Activated T-cell treated with anti-CD3 and anti-CD28 coated beads, Interleukin-2, amount 50 U/mL, for 4 hours (primary cell): ENCODE results near the gene KCNS1. TPM values are rescaled to one million over a fixed set of nuclear protein-coding genes. Genes with fewer than 3 reads are reported as not detected.

Experiments used
- ATAC-seq, 2 donors: fragments of 200-7000 bp; cut with Tn5 transposase; one replicate each; pipeline ENCODE4 v1.10.0; 2021
- DNase-seq: peaks from one replicate; pipeline ENCODE4 v3.0.0-alpha.2; 2020
- H3K27me3 Mint-ChIP-seq: one replicate; pipeline ENCODE4 v1.8.0; 2021; ENCODE audit warnings: low read depth, mixed read lengths
- H3K36me3 Mint-ChIP-seq: one replicate; pipeline ENCODE4 v1.8.0; 2022; ENCODE audit warnings: mixed read lengths; ENCODE audit not compliant: insufficient read depth
- H3K4me1 Mint-ChIP-seq: one replicate; pipeline ENCODE4 v1.8.0; 2021; ENCODE audit warnings: low read depth, mixed read lengths
- H3K4me3 Mint-ChIP-seq: one replicate; pipeline ENCODE4 v1.8.0; 2021; ENCODE audit warnings: mild to moderate bottlenecking, moderate library complexity, mixed read lengths
- H3K9me3 Mint-ChIP-seq: one replicate; pipeline ENCODE4 v1.8.0; 2021; ENCODE audit warnings: mixed read lengths
- total RNA-seq, 3 donors: library from RNA; stranded (reverse); gene quantifications; one replicate each; pipeline ENCODE4 v1.2.1, GENCODE V29; 2021

KCNS1 gene
- total RNA-seq, 3 donors from 2014 or later, result 0.13 to 0.37 (median 0.16) TPM

DNA sequence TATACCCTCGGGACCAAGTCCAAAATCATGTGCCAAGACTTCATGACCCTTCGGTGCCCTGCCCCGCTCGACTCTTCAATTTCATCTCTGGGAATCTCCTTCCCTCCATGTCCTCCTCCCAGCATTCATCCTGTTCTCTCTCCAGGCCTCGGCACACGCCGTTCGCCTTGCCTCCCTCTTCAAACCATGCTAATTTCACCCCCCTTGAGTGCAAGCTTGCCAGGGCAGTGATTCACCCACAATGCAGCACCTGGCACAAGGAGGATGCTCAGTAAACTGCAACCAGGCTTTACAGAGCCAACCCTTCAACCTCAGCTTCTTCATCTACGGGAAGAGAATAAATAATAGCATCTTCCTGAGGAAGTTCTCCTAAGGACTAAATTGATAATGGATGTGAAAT, 4.1 kb downstream of the KCNS1 start:
- ATAC-seq (no peak), DNase-seq (no peak)
- peaks cover 15% of the 10 kb centered on the region for H3K4me1 Mint-ChIP-seq
- peaks cover 41% of the 10 kb centered on the region for H3K27me3 Mint-ChIP-seq
- no peaks in the 10 kb centered on the region for H3K9me3 Mint-ChIP-seq
- H3K36me3 Mint-ChIP-seq, result no peaks in the 10 kb centered on the region
- no peak overlapping the region for H3K4me3 Mint-ChIP-seq

DNA sequence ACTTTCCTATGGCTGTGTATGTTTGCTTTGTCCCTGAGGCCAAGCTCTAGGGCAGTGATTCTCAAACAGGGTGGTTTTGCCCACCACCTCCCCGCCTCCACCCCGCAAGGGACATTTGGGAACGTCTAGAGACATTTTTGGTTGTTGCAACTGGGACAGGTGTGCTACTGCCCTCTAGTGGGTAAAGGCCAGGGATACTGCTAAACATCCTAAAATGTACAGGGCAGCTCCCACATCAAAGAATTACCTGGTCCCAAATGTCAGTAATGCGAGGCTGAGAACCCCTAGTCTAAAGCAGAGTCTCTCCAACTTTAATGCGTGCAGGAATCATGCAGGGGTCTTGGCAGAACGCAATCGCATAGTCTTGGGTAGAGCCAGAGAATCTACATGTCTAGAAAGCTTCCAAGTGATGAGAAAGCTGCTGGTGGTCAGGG, 5.1 kb downstream of the KCNS1 start:
- DNase-seq (peak; percentile 56), ATAC-seq (peak; percentile 41 to 67)
- H3K4me1 Mint-ChIP-seq, result peaks cover 12% of the 10 kb centered on the region
- H3K4me3 Mint-ChIP-seq, result no peak overlapping the region
- no peaks in the 10 kb centered on the region for H3K9me3 Mint-ChIP-seq
- H3K27me3 Mint-ChIP-seq, result peaks cover 34% of the 10 kb centered on the region
- H3K36me3 Mint-ChIP-seq, result peaks cover 4% of the 10 kb centered on the region

DNA sequence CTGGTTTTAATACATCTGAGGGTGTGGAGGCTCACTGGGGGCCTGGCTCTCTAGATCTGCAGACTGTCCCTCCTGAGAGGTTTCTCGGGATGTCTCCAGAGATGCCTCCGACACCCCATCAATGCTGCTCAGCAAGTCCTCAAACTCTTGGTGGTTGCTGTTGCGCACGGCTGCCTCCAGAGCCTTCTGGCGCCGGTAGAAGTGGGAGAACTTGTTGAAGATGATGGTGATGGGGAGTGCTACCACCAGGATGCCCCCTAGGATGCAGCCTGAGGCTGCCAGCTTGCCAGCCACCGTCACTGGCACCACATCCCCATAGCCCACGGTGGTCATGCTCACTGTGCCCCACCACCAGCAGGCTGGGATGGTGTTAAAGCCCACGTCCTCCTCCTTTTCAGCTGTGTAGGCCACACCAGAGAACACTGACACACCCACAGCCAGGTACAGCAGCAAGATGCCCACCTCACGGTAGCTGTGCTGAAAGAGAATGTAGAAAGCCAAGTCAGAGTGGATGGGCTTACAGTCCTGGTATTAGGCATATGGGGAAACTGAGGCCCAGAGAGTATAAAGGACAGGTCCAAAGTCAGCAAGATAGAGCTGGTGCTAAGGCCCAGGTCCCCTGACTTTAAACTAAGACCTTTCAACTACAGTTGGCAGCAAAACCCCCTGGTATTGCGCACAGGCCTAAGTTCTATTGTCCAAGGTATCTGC, 5.9 kb downstream of the KCNS1 start:
- Mint-ChIP-seq H3K4me1 (peaks cover 8% of the 10 kb centered on the region), H3K36me3 (peaks cover 5% of the 10 kb centered on the region), H3K27me3 (peaks cover 28% of the 10 kb centered on the region), H3K4me3 (no peak overlapping the region), H3K9me3 (no peaks in the 10 kb centered on the region)
- ATAC-seq (no peak), DNase-seq (no peak)

DNA sequence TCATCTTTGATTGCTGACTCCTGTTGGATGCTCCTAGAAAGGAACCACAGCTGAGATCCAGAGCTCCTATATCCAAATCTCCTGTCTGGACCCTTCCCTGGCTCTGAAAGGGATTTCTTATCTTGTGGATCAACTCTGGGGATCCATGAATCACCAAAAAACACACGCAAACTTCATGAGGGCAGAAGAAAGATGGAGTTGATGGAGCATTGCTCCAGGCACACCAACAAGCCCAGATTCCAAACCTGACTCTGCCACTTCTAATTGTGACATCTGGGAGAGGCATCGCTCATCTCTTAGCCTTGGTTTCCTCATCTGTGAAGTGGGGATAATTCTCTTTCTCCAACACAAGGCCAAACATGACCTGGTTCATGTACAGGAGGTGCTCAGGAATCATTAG, 6.7 kb downstream of the KCNS1 start:
- no peak overlapping the region for H3K4me3 Mint-ChIP-seq
- H3K9me3 Mint-ChIP-seq, result no peaks in the 10 kb centered on the region
- H3K4me1 Mint-ChIP-seq, result peaks cover 8% of the 10 kb centered on the region
- H3K36me3 Mint-ChIP-seq, result peaks cover 5% of the 10 kb centered on the region
- peaks cover 20% of the 10 kb centered on the region for H3K27me3 Mint-ChIP-seq
- DNase-seq (no peak), ATAC-seq (no peak)

DNA sequence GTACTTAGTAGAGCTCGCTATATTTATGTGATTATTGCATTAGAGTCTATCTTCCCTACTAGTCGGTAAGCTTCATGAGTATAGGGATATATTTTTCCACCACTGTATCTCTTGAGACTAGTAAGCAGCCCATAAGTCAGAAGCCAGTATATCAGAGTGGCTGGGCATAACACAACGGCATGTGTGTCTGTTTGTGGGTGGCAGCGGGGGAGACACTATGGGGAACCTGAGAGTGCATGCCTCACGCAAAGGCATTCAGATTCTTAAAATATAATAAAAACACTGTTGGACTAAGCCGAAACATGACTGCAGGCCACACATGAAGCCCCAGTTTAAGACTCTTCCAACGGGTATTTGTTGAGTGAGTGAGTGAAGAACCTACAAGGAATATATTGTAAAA, 8.0 kb downstream of the KCNS1 start:
- Mint-ChIP-seq H3K27me3 (peaks cover 13% of the 10 kb centered on the region), H3K36me3 (peaks cover 5% of the 10 kb centered on the region), H3K4me3 (no peak overlapping the region), H3K4me1 (peaks cover 8% of the 10 kb centered on the region), H3K9me3 (no peaks in the 10 kb centered on the region)
- ATAC-seq (no peak), DNase-seq (no peak)

DNA sequence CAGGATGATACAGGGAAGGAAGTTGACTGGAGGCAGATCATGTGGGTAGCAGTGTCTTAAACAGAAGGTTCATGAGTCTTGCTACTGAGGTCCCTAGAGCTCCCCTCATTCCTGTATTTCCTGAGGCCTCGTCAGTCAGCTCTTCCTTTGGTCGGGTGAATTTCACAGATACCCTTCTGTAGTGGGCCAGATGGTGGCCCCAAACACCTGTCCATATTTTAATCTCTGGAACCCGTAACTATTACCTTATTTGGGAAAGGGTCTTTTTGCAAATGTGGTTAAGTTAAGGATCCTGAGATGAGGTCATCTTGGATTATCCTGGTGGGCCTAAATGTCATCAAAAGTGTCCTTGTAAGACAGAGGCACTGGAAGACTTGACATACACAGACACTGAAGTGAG, 9.6 kb downstream of the KCNS1 start:
- no peak overlapping the region for H3K4me3 Mint-ChIP-seq
- H3K27me3 Mint-ChIP-seq, result no peaks in the 10 kb centered on the region
- no peaks in the 10 kb centered on the region for H3K9me3 Mint-ChIP-seq
- no peak for ATAC-seq
- peaks cover 16% of the 10 kb centered on the region for H3K36me3 Mint-ChIP-seq
- peaks cover 4% of the 10 kb centered on the region for H3K4me1 Mint-ChIP-seq
- no peak for DNase-seq

DNA sequence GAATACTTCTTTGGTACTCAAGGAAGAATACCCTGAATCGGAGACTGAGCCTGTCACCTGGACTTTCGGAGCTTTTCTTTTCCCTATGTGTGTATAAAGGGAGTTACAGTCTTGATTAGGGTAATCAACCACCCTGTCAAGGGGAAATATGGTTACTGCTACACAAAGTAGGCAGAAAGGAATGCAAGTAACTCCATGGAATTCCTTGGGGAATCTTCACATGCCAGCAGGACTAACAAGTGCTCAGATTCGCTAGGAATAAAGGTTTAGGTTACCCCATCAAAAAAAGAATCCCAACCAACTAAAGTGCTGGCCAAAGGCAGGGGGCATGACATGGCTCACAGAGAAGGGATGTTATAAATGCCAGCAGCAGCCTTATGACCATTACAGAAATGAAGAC, 10.4 kb downstream of the KCNS1 start:
- no peak overlapping the region for H3K4me3 Mint-ChIP-seq

DNA sequence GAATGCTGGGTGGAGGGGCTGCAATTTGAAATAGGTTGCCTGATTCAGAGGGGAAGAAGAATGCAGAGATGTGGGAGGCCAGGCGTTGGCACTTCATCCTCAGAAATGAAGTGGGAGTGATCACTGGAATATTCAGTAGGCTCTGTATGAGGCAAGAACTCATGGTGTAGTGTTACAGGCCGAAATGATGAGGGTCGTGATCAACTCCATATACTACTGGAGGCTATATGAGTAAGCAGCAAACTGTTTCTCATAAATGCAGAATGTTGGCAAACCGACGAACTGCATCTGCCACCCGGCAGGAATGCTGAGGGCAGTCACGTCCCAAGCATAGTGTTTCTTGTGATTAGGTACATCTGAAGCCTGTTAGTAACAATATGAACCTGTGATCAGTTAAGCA, 12.7 kb downstream of the KCNS1 start:
- DNase-seq (no peak), ATAC-seq (no peak)
- Mint-ChIP-seq H3K4me1 (peaks cover 3% of the 10 kb centered on the region), H3K36me3 (peaks cover 31% of the 10 kb centered on the region), H3K27me3 (no peaks in the 10 kb centered on the region), H3K9me3 (no peaks in the 10 kb centered on the region), H3K4me3 (no peak overlapping the region)

More for the DNA sequence above, 10.4 kb downstream of the KCNS1 start:
- Mint-ChIP-seq H3K9me3 (no peaks in the 10 kb centered on the region), H3K27me3 (no peaks in the 10 kb centered on the region), H3K4me1 (peaks cover 3% of the 10 kb centered on the region), H3K36me3 (peaks cover 25% of the 10 kb centered on the region)
- DNase-seq (no peak), ATAC-seq (no peak)

DNA sequence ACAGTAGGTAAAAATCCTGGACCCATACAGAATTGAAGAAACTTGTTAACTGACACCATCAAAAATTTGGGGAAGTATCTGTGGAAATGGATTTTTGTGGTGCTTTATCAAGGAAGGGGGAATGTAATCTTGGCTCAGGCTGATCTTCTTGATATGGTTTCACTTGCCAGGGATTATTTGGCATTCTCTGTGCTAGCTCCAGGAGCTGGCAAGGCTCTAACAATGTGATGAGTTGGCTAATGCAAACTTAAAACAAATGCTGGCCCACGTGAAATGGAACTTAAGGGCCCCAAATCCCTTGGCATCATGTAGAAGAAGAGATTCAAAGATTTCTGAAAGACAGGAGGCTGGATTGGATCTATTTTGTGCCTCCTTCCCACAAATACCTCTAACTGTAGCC, 13.1 kb downstream of the KCNS1 start:
- ATAC-seq (no peak), DNase-seq (no peak)
- H3K9me3 Mint-ChIP-seq, result peaks cover 2% of the 10 kb centered on the region
- H3K36me3 Mint-ChIP-seq, result peaks cover 35% of the 10 kb centered on the region
- no peak overlapping the region for H3K4me3 Mint-ChIP-seq
- peaks cover 3% of the 10 kb centered on the region for H3K4me1 Mint-ChIP-seq
- no peaks in the 10 kb centered on the region for H3K27me3 Mint-ChIP-seq

DNA sequence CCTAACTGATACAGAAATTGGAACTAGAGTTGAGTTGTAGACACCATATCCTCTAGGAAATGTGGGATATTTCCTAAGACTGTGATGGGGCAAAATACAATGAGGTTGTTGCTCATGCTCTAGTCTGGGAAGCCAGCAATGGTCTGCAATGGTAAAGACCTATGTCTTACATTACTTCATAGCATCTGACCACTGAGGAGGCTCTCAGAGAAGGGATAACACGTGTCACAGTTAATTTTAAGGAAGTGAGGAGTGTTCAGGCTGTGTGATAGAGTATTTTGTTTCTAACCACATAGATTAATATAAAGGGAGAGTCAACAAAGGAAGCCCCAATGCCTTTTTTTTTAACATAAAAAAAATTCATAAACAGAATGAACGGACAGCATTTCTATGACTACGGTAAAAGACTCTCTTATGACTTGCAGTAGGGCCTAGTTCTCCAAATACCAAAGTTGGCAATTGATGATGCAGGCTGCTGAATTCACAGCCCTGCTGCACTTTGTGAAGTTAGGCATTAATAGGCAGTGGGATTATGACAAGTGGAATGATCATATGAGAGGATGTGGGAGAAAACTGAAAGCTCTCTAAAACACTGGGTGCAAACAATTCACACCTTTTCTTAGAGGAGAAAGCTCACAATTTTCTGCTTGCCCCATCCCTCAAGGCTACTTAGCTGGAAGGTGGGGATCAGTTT, 13.7 kb downstream of the KCNS1 start:
- peaks cover 8% of the 10 kb centered on the region for H3K9me3 Mint-ChIP-seq
- no peaks in the 10 kb centered on the region for H3K27me3 Mint-ChIP-seq
- no peak overlapping the region for H3K4me3 Mint-ChIP-seq
- peaks cover 3% of the 10 kb centered on the region for H3K4me1 Mint-ChIP-seq
- no peak for ATAC-seq
- H3K36me3 Mint-ChIP-seq, result peaks cover 41% of the 10 kb centered on the region
- no peak for DNase-seq

DNA sequence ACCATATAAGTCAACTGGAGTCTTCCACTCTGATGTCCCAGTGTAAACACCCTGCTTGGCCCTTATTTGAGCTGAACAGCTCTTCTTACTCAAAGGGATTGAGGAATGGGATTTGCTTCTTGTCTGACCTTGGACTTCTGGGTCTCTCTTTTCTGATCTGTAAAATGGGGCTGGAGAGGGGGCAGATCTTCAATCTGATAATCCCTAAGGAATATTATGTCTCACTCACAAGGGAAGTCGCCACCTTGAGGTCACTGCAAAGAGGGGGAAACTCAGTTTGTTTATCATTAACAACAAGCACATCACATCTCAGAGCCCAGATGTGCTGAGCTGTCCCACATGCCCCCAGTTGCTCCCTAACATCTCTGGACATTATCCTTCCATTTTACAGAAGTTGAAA, 15.1 kb downstream of the KCNS1 start:
- H3K9me3 Mint-ChIP-seq, result peaks cover 14% of the 10 kb centered on the region
- ATAC-seq (no peak), DNase-seq (no peak)
- H3K4me3 Mint-ChIP-seq, result no peak overlapping the region
- peaks cover 3% of the 10 kb centered on the region for H3K4me1 Mint-ChIP-seq
- peaks cover 51% of the 10 kb centered on the region for H3K36me3 Mint-ChIP-seq
- H3K27me3 Mint-ChIP-seq, result no peaks in the 10 kb centered on the region

DNA sequence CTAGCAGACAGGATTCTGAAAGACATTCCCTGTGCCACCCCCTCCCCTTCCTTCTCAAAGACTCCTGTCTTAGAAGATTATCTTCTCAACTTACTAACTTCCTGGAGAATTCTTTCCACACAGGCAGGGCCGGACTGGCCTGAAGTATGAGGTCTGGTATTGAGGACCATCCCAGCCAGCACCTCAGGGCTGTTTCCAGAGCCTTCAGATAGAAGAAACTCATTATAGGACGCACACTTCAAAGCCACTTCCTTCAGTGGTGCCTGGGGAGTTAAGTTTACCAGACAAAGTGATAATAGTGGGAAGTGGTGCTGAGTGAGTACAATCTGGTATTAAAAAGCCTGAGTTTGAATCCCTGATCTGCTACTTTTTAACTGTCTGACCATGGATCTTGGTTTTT, 15.6 kb downstream of the KCNS1 start:
- Mint-ChIP-seq H3K9me3 (peaks cover 14% of the 10 kb centered on the region), H3K4me3 (no peak overlapping the region), H3K27me3 (no peaks in the 10 kb centered on the region), H3K4me1 (peaks cover 3% of the 10 kb centered on the region), H3K36me3 (peaks cover 55% of the 10 kb centered on the region)
- DNase-seq (no peak), ATAC-seq (no peak)

DNA sequence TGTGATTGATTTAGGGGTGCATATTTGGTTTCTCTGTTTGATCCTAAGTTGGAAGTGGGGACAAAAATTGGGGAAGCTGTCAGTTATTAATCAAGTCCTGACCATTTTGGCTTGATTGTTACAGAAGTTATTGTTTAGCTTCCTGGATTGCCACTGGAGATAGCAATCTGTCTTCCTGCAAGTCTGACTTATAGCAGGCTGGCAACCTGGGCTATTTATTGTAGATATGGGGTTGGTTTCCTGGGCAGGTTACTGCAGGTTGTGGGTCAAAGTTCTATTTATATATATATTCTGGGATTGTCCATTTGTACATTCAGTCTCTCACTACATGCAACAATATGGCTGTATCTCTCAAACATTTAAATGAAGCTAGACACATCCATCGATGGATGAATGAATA, 17.8 kb downstream of the KCNS1 start:
- Mint-ChIP-seq H3K36me3 (peaks cover 71% of the 10 kb centered on the region), H3K4me1 (peaks cover 3% of the 10 kb centered on the region), H3K4me3 (no peak overlapping the region), H3K27me3 (no peaks in the 10 kb centered on the region), H3K9me3 (peaks cover 14% of the 10 kb centered on the region)
- ATAC-seq, result no peak
- no peak for DNase-seq

DNA sequence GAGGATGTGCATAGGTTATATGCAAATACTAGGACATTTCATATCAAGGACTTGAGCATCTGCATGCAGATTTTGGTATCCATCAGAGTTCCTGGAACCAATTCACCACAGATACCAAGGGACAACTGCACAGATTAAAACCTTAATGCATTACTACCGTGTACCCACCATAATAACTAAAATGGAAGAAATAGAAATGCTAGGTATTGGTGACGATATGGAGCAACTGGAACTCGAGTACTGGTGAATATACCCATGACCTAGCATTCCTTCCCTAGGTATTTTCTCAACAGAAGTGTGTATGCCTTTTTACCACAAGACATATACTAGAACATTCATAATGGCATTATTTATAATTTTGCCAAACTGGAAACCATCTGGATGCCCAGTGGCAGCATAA, 18.5 kb downstream of the KCNS1 start:
- ATAC-seq, result no peak
- DNase-seq, result no peak
- H3K27me3 Mint-ChIP-seq, result no peaks in the 10 kb centered on the region
- H3K9me3 Mint-ChIP-seq, result peaks cover 14% of the 10 kb centered on the region
- H3K4me1 Mint-ChIP-seq, result peaks cover 2% of the 10 kb centered on the region
- H3K4me3 Mint-ChIP-seq, result no peak overlapping the region
- peaks cover 72% of the 10 kb centered on the region for H3K36me3 Mint-ChIP-seq
